HG03103 (cell line): ENCODE results near the gene FAM185A.
"Not testable (repeated sequence)": the region's sequence is repeated elsewhere in the genome, so short reads cannot be mapped to it uniquely, and the experiment has no call there.

Experiments used
- ATAC-seq: cut with Tn5 transposase; IDR thresholded peaks from one replicate; pipeline ENCODE4 v1.9.1; 2021; ENCODE audit warnings: low read depth; ENCODE audit not compliant: unreplicated experiment

FAM185A gene

DNA sequence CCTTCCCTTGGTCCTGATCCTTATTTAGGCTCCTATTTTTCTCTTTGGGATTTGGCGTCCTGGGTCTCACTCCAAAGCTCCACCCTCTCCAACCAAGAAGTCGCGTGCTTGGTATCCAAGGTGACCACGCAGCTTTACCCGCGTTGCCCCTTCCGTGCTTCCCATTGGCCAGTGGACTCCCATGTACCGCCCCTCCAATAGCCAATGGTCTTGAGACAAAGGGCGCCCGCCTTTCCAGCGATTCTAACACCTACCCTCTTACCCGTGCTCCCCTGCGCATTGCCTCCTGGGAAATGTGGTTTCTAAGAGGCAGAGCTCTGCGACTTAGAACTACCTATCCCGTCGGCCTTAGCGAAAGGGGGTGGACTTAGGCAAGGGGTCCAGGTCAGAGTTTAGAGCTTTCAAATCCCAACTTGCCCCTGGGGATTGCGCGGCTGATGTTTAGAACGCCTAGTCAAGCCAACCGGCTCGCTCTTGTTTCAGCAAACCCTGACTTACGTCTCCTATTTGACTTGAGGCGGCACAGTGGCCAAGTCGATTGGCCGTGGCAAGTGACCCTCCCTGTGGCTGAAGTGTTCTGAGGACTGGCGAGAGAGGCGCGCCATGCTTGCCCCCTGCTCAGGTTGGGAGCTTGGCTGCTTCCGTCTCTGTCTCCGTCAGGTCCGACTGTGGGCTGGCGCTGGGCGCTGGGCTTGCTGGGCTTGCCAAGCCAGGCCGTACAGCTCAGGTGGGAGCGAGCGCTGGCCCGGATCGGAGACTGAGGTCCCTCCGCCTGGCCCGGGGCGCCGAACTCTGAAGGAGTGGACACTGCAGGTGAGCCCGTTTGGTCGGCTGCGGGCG lies at the start of gene FAM185A:
FAM185A (plus strand) TSS at position 395 of the 840 bp plus-strand sequence; CDS start at position 604, 209 bp downstream.
- ATAC-seq: peak; percentile 96

DNA sequence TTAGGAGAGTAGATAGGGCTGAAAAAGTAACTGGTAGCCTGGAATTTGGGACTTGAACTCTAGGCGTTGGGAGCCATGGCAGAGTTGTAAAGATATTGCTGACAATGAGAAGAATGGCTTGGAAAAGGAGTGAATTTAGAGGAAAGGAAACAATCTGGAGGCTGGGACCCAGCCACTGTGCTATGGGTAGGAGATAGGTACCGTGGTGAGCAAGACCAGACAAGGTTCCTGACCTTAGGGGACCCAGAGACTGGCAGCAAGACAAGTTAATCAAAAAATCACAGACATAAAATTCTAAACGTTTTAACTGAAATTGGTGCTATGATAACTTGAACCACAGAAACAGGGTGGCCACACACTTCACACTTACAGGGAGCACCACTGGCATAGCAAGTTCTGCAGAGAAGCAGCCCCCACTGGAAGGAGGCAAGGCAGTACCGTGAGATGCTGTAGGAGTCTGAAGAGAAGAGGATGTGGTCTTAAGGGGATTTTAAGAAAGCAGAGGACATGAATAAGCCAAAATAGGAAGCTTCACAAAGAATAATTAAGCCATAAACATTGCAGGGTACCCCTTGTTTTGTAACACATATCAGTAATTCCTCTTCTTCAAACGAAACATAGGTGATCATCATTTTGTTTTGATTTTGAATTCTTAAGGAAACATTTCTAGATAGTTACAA lies 35.6 kb upstream of the FAM185A start:
- ATAC-seq: not testable (repeated sequence)

DNA sequence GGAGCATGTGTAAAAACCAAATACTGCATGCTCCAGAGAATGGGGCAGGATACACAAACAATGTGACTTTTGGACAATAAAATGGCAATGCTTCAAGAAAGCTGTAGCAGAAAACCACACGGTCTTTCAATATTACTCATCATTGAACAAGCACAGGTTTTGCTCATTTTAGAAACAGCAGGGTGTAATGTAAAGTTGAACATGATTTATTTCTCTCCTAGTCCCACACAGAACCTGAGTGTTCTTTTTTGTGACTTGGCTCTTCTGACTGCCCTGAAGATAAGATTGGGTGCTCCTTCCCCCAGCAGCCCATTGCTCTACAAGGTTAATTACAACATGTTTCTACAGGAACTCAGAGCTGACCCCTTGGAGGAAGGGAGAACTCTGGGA lies 35.1 kb upstream of the FAM185A start:
- peak; percentile 95 for ATAC-seq

DNA sequence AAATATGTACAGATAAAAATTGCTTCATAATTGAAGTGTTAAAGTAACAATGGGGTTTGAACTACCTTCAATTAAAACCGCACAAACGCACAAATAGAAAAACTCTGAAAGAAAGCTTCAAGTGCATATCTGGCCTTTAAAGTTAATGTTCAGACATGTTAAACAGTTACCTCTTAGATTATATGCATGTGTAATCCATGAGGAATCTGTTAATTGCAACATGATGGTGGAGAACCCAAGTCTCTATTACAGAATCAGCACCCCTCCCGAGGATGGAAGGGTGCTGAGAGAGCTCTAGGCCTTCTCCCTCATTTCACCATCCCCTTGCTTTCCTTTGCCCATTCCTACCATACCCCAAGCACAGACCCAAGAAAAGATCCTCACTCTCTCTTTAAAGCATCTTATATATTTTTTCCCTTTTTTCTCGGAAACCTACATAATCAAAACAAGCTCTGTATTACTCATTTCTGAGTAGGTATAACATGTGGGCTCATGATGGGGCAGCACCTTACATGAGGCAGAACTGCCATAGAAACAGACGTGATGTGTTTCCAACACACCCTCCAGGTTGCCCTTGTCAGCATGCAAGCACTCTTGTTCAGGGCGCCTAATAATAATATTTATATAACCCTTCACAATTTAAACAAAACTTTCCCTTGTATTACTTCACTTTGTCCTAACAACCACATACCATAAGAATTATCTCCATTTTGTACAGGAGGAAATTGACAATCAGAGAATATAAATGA lies 33.9 kb upstream of the FAM185A start:
- not testable (repeated sequence) for ATAC-seq

DNA sequence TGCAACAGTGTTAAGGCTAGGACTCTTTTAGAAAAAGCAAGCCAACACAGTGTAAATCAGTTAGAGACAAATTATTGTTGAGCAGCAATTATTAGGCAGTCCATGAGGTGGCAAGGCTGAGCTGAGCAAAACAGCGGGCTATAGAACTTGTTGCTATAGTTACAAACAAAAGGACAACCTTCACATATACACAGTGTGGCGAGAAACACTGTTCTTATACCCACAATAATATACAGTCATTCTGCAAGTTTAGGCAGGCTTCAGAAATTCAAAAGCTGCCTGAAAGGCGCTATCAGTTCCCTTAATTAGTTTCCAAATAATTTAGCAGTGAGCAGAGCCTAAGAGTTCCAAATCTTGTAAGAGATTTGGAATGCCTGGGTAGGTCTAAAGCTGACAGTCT lies 33.1 kb upstream of the FAM185A start:
- ATAC-seq: not testable (repeated sequence)

DNA sequence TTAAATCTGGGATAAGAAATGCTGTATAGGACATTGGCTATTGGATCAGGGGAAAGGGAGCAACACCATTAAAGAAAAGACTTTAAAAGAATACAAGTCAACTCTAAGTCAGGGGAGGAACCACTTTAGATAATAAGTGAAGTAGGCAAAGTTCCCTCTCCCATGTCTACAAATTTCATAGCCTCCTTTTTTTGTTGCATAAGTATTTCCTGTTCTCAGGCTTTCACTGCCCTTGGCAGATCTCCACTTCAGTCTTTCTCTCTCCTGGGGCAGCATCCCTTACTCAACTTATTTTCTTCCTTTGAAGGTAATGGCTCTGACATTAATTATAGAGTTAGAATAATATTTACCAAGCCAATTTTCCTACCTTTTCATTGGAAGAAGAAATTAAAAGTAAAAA lies 30.3 kb upstream of the FAM185A start:
- ATAC-seq: not testable (repeated sequence)

DNA sequence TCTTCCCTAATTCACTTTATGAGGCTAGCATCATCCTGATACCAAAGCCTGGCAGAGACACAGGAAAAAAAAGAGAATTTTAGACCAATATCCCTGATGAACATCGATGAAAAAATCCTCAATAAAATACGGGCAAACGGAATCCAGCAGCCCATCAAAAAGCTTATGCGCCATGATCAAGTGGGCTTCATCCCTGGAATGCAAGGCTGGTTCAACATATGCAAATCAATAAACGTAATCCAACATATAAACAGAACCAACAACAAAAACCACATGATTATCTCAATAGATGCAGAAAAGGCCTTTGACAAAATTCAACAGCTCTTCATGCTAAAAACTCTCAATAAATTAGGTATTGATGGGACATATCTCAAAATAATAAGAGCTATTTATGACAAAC lies 22.6 kb upstream of the FAM185A start:
- not testable (repeated sequence) for ATAC-seq

DNA sequence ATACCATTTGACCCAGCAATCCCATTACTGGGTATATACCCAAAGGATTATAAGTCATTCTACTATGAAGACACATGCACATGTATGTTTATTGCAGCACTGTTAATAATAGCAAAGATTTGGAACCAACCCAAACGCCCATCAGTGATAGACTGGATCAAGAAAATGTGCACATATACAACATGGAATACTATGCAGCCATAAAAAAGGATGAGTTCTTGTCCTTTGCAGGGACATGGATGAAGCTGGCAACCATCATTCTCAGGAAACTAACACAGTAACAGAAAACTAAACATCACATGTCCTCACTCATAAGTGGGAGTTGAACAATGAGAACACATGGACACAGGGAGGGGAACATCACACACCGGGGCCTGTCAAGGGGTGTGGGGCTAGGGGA lies 19.1 kb upstream of the FAM185A start:
- ATAC-seq: not testable (repeated sequence)

DNA sequence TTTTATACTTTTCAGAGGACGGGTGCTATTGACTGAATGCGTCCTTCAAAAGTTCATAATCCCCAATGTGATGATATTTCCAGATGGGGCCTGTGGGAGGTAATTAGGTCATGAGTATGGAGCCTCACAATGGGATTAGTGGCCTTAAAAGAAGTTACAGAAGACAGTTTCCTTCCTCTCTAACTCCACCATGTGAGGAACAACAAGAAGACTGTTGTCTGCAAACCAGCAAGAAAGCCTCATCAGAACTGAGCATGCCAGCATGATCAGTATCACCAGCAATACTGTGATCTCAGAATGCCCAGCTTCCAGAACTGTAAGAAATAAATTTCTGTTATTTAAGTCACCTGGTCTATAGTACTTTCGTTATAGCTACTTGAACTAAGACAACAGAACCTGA lies 18.4 kb upstream of the FAM185A start:
- ATAC-seq: not testable (repeated sequence)

DNA sequence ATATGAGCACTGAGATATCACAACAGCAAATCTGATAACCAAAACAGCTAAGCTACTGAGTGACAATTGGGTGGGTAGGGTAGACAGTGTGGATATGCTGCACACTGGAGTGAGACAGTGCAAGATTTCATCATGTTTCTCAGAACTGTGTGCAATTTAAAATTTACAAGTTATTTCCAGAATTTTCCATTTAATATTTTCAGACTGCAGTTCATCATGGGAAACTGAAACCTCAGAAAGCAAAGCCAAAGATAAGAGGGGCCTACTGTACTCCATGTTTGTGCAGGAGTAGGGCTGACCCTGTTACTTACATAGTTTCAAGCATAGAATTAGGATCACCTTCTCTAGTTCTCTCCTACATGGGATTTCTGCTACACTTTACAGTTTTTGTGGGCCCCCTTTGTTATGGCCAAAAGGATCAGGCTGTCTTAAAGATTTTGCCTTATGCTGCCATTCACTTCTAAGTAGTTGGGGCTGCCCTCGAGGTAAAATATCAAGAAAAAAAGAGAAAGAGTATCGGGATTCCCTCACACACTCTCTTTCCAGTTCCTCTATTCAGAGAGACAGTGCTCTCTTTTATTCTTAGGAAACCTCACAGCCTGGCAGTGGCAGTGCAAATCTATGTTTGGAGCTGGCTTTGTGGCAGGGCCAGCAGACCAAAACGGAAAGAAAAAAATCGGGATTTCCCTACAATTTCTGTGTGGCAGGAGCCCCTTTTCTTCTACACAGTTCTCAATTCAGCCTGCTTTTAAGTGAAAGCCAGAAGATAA lies 6.6 kb upstream of the FAM185A start:
- ATAC-seq: not testable (repeated sequence)

DNA sequence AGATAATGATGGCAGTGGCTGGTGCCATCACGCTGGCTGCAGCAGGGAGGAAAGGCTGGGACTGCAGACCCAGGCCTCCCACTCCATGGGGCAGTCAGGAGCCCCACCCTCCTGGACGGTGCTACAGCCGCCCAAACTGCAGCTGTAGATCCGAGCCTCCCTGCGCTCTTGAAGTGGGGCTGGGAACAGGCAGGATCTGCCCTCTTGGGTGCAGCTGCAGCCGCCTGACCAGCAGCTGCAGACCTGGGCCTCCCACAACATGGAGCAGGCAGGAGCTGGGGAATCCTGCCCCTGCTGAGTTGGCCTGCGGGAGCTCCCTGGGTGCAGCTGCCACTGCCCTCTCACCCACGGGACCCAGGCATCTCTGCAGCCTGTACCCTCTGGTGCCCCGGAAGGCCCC lies 4.9 kb upstream of the FAM185A start:
- ATAC-seq: not testable (repeated sequence)

DNA sequence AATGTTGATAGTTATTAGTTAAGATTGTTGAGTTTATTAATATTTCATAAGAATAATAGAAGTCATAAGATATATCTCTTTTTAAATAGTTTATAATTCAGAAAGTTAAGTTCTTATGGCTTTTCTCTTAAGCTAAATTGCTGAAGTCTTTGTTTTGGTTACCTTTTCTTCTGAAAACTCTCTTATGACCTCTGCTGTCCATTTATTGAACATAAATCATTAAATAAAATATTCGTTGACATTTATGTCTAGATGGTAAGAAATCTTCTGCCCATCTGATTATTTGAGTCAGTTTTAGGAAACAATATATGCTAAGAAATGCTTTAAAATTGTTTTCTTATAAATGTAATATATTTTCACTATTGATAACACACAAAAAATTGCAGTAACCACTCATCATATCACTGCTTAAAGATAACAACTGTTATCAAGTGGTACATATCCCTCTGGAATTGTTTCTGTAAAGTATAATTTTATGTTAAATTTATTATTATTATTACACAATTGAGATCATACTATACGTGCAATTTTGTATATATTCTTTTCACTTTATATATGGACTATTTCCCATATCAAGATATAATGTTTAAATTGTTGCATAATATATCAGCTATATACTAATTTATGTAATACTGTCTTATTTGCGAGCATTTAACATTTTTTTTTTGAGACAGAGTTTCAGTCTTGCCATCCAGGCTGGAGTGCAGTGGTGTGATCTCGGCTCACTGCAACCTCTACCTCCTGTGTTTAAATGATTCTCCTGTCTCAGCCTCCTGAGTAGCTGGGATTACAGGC lies 3.1 kb upstream of the FAM185A start:
- not testable (repeated sequence) for ATAC-seq

DNA sequence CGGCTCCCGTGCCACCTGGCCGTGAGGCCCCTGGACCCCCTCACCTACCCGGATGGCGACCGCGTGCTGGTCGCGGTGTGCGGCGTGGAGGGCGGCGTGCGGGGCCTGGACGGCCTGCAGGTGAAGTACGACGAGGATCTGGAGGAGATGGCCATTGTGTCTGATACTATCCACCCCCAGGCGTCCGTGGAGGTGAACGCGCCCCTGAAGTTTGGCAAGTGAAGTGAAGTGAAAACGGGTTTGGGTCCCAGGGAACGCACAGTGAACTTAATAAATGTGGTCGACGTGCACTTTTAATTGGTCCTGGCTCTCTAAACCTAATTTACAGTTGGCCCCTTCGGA lies 617 bp downstream of the FAM185A start:
- ATAC-seq: not testable (repeated sequence)

DNA sequence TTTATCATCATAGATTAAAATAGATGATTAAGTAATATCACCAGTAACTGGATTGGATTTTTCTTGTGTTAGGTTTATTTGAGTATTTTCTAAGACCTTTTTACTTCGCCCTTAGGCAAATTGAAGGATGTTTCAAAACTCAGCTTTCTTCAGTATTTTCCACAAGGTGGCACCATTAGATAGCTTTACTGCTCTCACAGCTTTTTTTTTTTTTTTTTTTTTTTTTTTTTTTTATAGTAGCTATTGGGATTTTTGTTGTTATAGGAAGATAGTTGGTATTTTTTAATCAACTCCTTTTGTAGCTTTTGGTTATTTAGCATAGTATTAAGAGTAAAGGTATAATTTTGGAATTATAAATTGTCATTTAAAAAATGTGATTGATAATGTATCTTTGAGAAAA lies 9.4 kb downstream of the FAM185A start:
- ATAC-seq: not testable (repeated sequence)

DNA sequence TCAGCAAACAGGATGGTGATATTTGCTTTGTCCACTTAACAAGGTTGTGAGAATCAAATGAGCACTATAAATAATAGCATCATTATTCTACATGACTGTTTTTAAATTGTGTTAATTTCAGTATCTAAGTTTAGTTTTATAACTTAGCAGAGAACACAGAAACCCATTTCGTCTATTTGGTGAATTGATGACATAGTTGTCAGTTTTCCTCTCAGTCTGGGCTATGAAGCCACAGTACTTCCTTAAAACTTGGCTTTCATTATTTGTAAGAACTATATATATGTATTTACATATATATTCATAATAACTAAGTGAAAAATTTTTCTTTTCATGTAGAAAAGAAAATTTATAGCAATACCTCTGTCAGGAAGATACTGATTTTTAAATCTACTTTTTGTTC lies 11.1 kb downstream of the FAM185A start:
- not testable (repeated sequence) for ATAC-seq

DNA sequence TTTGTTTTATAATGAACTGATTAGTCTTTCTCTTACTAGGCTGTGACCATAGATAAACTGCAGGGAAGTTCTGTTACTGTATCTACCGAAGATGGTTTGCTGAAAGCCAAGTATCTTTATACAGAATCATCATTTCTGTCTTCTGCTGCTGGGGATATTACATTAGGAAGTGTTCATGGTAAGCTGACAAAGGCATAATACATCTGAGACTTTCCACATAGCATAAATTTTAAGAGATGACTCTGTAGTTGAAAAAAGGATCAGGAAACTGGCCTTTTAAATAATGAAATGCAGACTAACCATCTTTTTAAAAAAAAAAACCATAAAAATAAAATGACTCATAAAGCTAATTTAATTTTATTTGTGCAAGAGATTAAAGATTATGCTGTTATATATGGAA lies 12.4 kb downstream of the FAM185A start:
- not testable (repeated sequence) for ATAC-seq

DNA sequence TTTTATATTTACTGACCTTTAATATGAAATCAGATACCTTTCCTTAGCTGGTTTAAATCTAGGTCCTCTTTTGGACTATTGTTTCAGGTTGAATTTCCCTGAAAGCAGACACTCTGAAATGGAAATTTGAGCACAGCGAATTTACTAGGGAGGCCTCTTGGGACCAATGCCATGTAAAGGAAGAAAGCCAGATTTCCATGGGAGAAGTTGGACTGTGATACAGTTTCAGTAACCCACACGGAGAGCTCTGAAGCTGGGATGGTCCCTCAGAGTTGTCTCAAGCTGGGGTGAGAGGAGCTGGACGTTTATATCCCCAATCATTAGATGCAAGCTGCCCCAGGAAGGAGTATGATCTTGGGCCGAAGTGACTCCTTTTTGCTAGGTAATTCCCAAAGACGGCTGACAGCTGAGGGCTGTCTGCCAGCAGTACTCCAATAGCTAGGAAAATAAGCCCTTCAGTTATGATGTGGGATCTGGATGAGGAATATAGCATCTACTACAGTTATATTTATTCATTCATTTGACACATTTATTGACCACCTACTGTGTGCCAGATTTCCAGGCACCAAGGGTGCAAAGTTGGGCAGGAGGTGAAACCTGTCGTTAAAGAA lies 14.6 kb downstream of the FAM185A start:
- not testable (repeated sequence) for ATAC-seq

DNA sequence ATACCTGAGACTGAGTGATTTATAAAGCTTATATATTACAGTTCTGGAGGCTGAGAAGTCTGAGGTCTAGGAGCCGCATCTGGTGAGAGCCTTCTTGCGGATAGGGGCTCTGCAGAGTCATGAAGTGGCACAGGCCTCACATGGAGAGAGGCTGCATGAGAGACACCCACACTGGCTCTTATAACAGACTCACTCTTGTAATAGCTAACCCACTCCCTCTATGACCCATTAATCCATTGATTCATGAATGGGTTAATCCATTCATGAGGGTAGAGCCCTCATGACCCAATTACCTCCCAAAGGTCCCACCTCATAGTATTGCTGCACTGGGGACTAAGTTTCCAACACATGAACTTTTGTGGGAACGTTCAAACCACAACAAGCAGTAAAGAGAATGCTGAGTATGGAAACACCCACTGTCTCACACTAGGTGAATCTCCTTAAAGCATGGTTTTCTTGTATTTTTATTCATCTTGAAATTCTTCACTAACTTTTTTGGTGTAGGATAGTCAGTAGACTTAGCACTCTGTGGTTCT lies 20.9 kb downstream of the FAM185A start:
- ATAC-seq: not testable (repeated sequence)

DNA sequence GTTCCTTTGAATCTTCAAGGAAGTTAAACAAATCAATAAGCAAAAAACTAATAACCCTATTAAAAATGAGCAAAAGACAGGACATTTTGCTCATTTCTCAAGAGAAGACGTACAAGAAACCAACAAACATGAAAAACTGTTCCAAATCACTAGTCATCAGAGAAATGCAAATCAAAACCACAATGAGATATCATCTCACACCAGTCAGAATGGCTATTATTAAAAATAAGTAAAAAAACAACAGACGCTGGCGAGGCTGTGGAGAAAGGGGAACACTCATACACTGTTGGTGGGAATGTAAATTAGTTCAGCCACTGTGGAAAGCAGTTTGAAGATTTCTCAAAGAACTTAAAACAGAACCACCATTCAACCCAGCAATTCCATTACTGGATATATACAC lies 21.7 kb downstream of the FAM185A start:
- ATAC-seq: not testable (repeated sequence)
